Lower lobe of right lung (tissue), 2 donors: ENCODE measurements around the gene OPA1. TPM values are rescaled to one million over a fixed set of nuclear protein-coding genes. Genes with fewer than 3 reads are reported as not detected.

Experiments
- ATAC-seq, 2 donors: fragments of 200-7000 bp; cut with Tn5 transposase; one replicate each; pipeline ENCODE4 v1.9.1; 2020 to 2022; ENCODE audit warnings: mild to moderate bottlenecking in 2 of 2, moderate library complexity in 2 of 2
- DNase-seq: peaks from one replicate; pipeline ENCODE4 v3.0.0-alpha.2; 2020
- H3K27ac ChIP-seq: fragments of 200-600 bp; one replicate; pipeline ENCODE4 v1.8.0; 2022
- H3K27me3 ChIP-seq: fragments of 200-600 bp; one replicate; pipeline ENCODE4 v1.8.0; 2022; ENCODE audit warnings: low read depth
- H3K36me3 ChIP-seq: fragments of 200-600 bp; one replicate; pipeline ENCODE4 v1.8.0; 2022; ENCODE audit warnings: mild to moderate bottlenecking
- H3K4me1 ChIP-seq: fragments of 200-600 bp; one replicate; pipeline ENCODE4 v1.8.0; 2022
- H3K4me3 ChIP-seq: fragments of 200-600 bp; one replicate; pipeline ENCODE4 v1.8.0; 2022; ENCODE audit warnings: mild to moderate bottlenecking
- H3K9me3 ChIP-seq: fragments of 200-600 bp; one replicate; pipeline ENCODE4 v1.8.0; 2022
- CTCF ChIP-seq: fragments of 200-600 bp; IDR thresholded peaks from one replicate; pipeline ENCODE4 v1.8.0; 2022; ENCODE audit warnings: antibody characterized with exemption, mild to moderate bottlenecking
- intact Hi-C: fragments of 100-400 bp; cut with DNase I; formaldehyde crosslinking; loops from one replicate; pipeline ENCODE4 v1.11.0; 2022
- total RNA-seq: library from RNA; stranded (reverse); fragmentation: NEBNext Ultra II Directional; extraction: Animal tissue kit (Norgen Biotek cat#: 25700); gene quantifications from one replicate; pipeline ENCODE4 v1.2.1, GENCODE V29; 2021
- donor health status: DM: no; HTN: yes; CAD: no; lungs with severe emphysema.

The OPA1 gene
- total RNA-seq, 1 donor from 2014 or later, result 44.0 TPM

- Histone ChIP-seq H3K4me1 (no peaks in the 10 kb centered on the region), H3K4me3 (no peak overlapping the region), H3K9me3 (no peaks in the 10 kb centered on the region), H3K27me3 (no peaks in the 10 kb centered on the region), H3K27ac (no peak overlapping the region), H3K36me3 (no peaks in the 10 kb centered on the region)
- no peak for TF ChIP-seq CTCF
- DNase-seq (no peak), ATAC-seq (peak; percentile 33 to 55)
- intact Hi-C loops, result no loop called here
Measured at GRCh38 chr3:193573403-193574191, 19.4 kb upstream of the OPA1 start.

- H3K27ac ChIP-seq, result no peak overlapping the region
- no peaks in the 10 kb centered on the region for H3K4me1 ChIP-seq
- intact Hi-C loops, result no loop called here
- ATAC-seq (peak; percentile 42 to 64), DNase-seq (no peak)
- H3K27me3 ChIP-seq, result no peaks in the 10 kb centered on the region
- H3K36me3 ChIP-seq, result no peaks in the 10 kb centered on the region
- H3K9me3 ChIP-seq, result no peaks in the 10 kb centered on the region
- H3K4me3 ChIP-seq, result no peak overlapping the region
- no peak for TF ChIP-seq CTCF
Measured at GRCh38 chr3:193574488-193575070, 18.4 kb upstream of the OPA1 start.

GRCh38 chr3:193585530-193585929 lies 7.5 kb upstream of the OPA1 start:
- H3K9me3 ChIP-seq, result no peaks in the 10 kb centered on the region
- H3K27ac ChIP-seq, result no peak overlapping the region
- H3K4me1 ChIP-seq, result no peaks in the 10 kb centered on the region
- no peaks in the 10 kb centered on the region for H3K27me3 ChIP-seq
- intact Hi-C loops, result no loop called here
- H3K4me3 ChIP-seq, result no peak overlapping the region
- H3K36me3 ChIP-seq, result no peaks in the 10 kb centered on the region
- ATAC-seq (no peak), DNase-seq (no peak)
- no peak for TF ChIP-seq CTCF

- Histone ChIP-seq H3K27me3 (no peaks in the 10 kb centered on the region), H3K27ac (no peak overlapping the region), H3K4me1 (no peaks in the 10 kb centered on the region), H3K36me3 (no peaks in the 10 kb centered on the region), H3K4me3 (no peak overlapping the region), H3K9me3 (no peaks in the 10 kb centered on the region)
- no peak for TF ChIP-seq CTCF
- no peak for ATAC-seq
- no peak for DNase-seq
- intact Hi-C loops, result no loop called here
Measured at GRCh38 chr3:193586526-193586925, 6.5 kb upstream of the OPA1 start.

- peaks cover 9% of the 10 kb centered on the region for H3K4me1 ChIP-seq
- no peaks in the 10 kb centered on the region for H3K9me3 ChIP-seq
- H3K27ac ChIP-seq, result no peak overlapping the region
- no peak for TF ChIP-seq CTCF
- ATAC-seq (no peak), DNase-seq (no peak)
- H3K27me3 ChIP-seq, result no peaks in the 10 kb centered on the region
- H3K4me3 ChIP-seq, result no peak overlapping the region
- intact Hi-C loops, result no loop called here
- no peaks in the 10 kb centered on the region for H3K36me3 ChIP-seq
Measured at GRCh38 chr3:193589129-193589528, 3.9 kb upstream of the OPA1 start.
